ENCODE data around the gene PERCC1. TPM values are rescaled to one million over a fixed set of nuclear protein-coding genes. Genes with fewer than 3 reads are reported as not detected.

Gene PERCC1
- total RNA-seq, 4 donors from 2014 or later = 1.2 TPM; not detected in 3

DNA sequence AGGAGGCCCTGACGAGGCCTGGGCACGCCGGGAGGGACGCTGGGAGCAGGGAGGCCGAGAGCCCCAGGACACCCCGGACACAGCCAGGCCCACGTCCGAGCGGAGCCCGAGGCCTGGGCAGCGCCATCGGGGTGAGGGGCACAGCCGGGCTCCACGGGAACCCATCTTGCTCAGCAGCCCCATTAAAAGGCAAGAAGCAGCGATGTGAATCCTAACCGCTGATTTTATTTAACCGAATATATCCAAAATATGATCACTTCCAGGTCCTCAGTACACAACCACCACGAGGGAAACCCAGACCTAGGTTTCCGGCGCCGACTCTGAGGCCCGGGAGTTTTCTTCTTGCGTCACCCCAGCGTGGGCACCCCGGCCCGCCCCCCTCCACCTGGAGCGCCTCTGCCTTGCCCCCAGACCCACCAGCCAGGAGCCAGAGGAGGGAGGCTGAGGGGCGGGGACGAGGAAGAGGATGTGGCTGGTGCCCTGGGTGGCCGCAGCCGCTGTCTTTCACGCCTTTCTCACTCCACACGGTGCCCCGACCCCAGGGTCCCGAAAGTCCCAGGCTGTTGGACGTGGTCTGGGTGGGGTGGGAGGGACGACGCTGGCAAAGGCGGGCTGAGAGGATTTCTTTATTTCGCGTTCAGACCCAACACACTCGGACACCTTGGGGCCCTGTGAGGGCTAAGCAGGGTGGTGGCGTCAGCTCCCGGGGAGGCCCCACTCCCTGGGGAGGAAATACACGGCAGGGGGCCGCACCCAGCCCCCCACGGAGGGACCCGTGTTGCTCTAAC is 14.0 kb downstream of the PERCC1 start:
- TF ChIP-seq, protein P1, sequence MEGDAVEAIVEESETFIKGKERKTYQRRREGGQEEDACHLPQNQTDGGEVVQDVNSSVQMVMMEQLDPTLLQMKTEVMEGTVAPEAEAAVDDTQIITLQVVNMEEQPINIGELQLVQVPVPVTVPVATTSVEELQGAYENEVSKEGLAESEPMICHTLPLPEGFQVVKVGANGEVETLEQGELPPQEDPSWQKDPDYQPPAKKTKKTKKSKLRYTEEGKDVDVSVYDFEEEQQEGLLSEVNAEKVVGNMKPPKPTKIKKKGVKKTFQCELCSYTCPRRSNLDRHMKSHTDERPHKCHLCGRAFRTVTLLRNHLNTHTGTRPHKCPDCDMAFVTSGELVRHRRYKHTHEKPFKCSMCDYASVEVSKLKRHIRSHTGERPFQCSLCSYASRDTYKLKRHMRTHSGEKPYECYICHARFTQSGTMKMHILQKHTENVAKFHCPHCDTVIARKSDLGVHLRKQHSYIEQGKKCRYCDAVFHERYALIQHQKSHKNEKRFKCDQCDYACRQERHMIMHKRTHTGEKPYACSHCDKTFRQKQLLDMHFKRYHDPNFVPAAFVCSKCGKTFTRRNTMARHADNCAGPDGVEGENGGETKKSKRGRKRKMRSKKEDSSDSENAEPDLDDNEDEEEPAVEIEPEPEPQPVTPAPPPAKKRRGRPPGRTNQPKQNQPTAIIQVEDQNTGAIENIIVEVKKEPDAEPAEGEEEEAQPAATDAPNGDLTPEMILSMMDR (IDR thresholded peaks at IDR 0.05) = no peak
- TF ChIP-seq EP300 (IDR thresholded peaks at IDR 0.05; ENCODE audit: low read depth) = no peak
- TF ChIP-seq POLR2A (IDR thresholded peaks at IDR 0.05) = no peak
- TF ChIP-seq POLR2AphosphoS5 (IDR thresholded peaks at IDR 0.05) = no peak
- no peak for DNase-seq
- WGBS, 2 donors (ENCODE audit: low coverage in 1 of 2) = 85% methylated on average over 33 of the region's 48 CpGs; no CpG with 5 or more reads in 1 of the 2 donors
- no peaks in the 10 kb centered on the region for H3K4me1 ChIP-seq
- intact Hi-C loops (cut with DNase I; ENCODE audit: low total_unique reads) = no loop called here
- H3K27ac ChIP-seq = no peak overlapping the region
- H3K4me3 ChIP-seq = no peak overlapping the region
- peaks cover 0 to 11% (median 3%) of the 10 kb centered on the region in 4 donors for H3K36me3 ChIP-seq
- in situ Hi-C loops (cut with MboI; ENCODE audit: low pct_ligation_motif_present in 1 of 4, low pct_unique_long_range_greater_than_20kb in 1 of 4, low sequenced_read_pairs in 3 of 4) = no loop called here
- no peaks in the 10 kb centered on the region for H3K9me3 ChIP-seq
- H3K27me3 ChIP-seq = no peaks in the 10 kb centered on the region

DNA sequence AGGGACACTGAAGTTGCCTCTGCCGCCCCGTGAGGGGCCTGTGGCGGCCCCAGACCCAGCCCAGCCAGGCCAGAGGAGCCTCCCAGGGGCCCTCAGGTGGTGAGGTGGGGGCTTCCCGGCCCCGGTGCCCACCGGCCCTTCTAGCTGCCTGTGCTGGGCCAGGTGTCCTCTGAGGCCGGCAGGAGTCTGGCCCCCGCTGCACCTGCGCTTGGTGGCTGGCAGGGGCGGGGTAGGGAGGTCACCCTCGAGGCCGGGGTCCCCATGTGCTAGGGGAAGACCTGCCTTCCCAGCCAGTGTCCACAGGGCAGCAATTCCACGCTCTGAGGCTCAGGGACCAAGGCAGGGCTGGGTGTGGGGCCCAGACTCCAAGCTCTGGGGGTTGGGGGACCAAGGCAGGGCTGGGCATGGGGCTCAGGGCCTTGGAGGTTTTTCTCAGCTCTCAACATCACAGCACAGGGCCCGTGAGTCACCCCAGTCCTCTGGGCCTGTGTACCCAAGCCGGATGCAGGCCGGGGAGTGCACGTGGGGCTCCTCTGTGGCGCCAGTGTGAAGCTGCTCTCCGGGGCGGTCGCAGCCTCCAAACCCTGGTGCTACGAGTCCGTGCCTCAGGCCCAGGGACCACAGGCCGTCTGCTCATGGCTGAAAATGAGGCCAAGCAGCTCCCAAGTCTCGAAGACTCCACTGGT is 14.8 kb downstream of the PERCC1 start:
- intact Hi-C loops (cut with DNase I; ENCODE audit: low total_unique reads) (no loop called here), in situ Hi-C loops (cut with MboI; ENCODE audit: low pct_ligation_motif_present in 1 of 4, low pct_unique_long_range_greater_than_20kb in 1 of 4, low sequenced_read_pairs in 3 of 4) (no loop called here)
- 72% methylated on average over 11 of the region's 25 CpGs; no CpG with 5 or more reads in 1 of the 2 donors for WGBS, 2 donors (ENCODE audit: low coverage in 1 of 2)
- Histone ChIP-seq H3K27me3 (no peaks in the 10 kb centered on the region), H3K36me3 (peaks cover 0 to 11% (median 3%) of the 10 kb centered on the region in 4 donors), H3K4me1 (no peaks in the 10 kb centered on the region), H3K4me3 (no peak overlapping the region), H3K9me3 (no peaks in the 10 kb centered on the region), H3K27ac (no peak overlapping the region)
- no peak for DNase-seq
- TF ChIP-seq, protein P1 (IDR thresholded peaks at IDR 0.05) = no peak
- TF ChIP-seq POLR2AphosphoS5 (IDR thresholded peaks at IDR 0.05) (no peak), POLR2A (IDR thresholded peaks at IDR 0.05) (no peak), EP300 (IDR thresholded peaks at IDR 0.05; ENCODE audit: low read depth) (no peak)

DNA sequence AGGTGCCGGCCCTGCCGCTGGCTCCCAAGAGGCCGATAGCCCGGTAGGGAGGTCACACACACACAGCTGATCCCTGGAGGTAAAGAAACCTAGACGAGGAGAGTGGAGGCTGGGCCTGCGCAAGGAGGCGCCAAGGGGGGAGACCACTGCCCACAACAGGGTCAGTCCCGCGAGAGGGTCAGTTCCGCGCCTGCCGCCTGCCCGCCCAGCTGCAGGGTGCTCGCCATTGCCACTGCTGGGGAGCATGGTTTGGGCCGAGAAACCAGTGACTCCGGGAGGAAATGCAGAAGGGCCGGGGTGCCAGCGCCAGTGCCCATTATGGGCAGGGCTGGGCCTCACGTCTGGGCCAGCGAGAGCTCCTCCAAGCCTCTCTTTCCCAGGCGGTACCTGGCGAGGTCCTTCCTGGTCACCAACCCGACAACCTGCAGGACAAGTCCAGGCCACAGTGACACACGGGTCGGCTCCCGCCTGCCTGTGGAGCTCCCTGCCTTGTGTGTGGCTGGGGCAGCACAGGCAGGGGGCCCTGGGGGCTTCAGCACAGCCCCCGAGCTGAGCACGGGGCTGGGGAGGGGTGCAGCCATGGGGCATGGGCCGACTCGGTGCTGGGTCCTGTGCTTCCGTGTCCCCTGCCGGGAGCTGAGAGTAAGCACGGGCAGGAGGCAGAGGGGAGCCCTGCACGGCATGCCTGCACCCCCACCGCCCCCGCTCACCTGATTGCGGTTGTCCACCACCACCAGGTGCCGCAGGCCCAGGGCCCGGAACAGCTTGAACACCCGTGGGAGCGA is 15.6 kb downstream of the PERCC1 start:
- no peak overlapping the region for H3K4me3 ChIP-seq
- H3K27me3 ChIP-seq = no peaks in the 10 kb centered on the region
- DNase-seq = no peak
- peaks cover 0 to 17% (median 3%) of the 10 kb centered on the region in 4 donors for H3K36me3 ChIP-seq
- H3K4me1 ChIP-seq = no peaks in the 10 kb centered on the region
- WGBS, 2 donors (ENCODE audit: low coverage in 1 of 2) = 90% methylated on average over 31 of the region's 41 CpGs; no CpG with 5 or more reads in 1 of the 2 donors
- intact Hi-C loops (cut with DNase I; ENCODE audit: low total_unique reads) = no loop called here
- in situ Hi-C loops (cut with MboI; ENCODE audit: low pct_ligation_motif_present in 1 of 4, low pct_unique_long_range_greater_than_20kb in 1 of 4, low sequenced_read_pairs in 3 of 4) = no loop called here
- TF ChIP-seq POLR2AphosphoS5 (IDR thresholded peaks at IDR 0.05) (no peak), EP300 (IDR thresholded peaks at IDR 0.05; ENCODE audit: low read depth) (no peak), POLR2A (IDR thresholded peaks at IDR 0.05) (no peak)
- TF ChIP-seq, protein P1 (IDR thresholded peaks at IDR 0.05) = no peak
- no peak overlapping the region for H3K27ac ChIP-seq
- H3K9me3 ChIP-seq = no peaks in the 10 kb centered on the region

DNA sequence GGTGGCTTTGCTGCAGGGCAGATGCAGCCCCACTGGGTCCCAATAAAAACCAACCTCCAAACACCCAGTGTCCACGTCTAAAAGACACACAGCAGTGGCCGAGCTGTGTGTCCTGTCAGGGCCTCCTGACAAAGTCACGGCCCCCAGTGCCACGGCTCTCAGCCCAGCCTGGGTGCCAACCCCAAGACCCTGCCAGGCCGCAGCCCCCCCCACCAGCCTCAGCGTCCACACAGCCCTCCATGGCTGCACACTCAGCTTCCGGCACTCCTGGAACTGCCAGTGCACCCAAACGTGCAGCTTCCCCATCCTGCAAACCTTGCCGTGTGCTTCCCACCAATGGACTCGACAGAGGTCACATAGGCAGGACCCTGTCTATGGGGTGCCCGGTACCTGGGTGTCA is 17.1 kb downstream of the PERCC1 start:
- WGBS, 2 donors (ENCODE audit: low coverage in 1 of 2) = 92% methylated on average over 11 of the region's 11 CpGs; no CpG with 5 or more reads in 1 of the 2 donors

More for the DNA sequence above, 17.1 kb downstream of the PERCC1 start:
- intact Hi-C loops (cut with DNase I; ENCODE audit: low total_unique reads) = no loop called here
- no peak for TF ChIP-seq POLR2A (IDR thresholded peaks at IDR 0.05)
- TF ChIP-seq POLR2AphosphoS5 (IDR thresholded peaks at IDR 0.05) = no peak
- TF ChIP-seq EP300 (IDR thresholded peaks at IDR 0.05; ENCODE audit: low read depth) = no peak
- TF ChIP-seq, protein P1 (IDR thresholded peaks at IDR 0.05) = no peak
- no peaks in the 10 kb centered on the region for H3K9me3 ChIP-seq
- no peaks in the 10 kb centered on the region for H3K27me3 ChIP-seq
- in situ Hi-C loops (cut with MboI; ENCODE audit: low pct_ligation_motif_present in 1 of 4, low pct_unique_long_range_greater_than_20kb in 1 of 4, low sequenced_read_pairs in 3 of 4) = no loop called here
- H3K4me1 ChIP-seq = no peaks in the 10 kb centered on the region
- peaks cover 0 to 19% (median 3%) of the 10 kb centered on the region in 4 donors for H3K36me3 ChIP-seq
- no peak overlapping the region for H3K4me3 ChIP-seq
- DNase-seq = no peak
- no peak overlapping the region for H3K27ac ChIP-seq
